AG20443 (cell line): ENCODE measurements around the gene CHI3L1.

ENCODE experiments used
- DNase-seq: peaks from one replicate; pipeline ENCODE4 v3.0.0; 2012; ENCODE audit warnings: low spot score, mixed read lengths

CHI3L1 gene

DNA sequence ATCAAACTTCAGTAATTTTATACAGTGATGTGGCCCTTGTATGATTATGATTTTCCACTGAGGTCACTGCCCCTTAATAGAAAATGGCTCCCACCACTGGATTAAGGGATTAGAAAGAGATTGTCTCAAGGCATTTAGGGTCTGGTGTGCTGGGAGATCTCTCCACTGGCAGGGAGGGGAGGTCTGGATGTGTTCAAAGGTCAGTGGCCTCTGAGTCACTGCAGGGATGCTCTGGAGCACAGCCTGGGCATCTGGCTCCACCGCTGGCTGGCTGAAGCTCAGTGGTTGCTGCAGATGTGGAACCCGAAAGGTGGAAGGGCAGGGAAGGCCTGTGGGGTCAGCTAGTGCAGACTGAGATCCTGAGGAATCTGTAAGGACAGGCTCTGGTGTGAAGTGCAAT lies 18.3 kb upstream of the CHI3L1 start:
- DNase-seq, result no peak

DNA sequence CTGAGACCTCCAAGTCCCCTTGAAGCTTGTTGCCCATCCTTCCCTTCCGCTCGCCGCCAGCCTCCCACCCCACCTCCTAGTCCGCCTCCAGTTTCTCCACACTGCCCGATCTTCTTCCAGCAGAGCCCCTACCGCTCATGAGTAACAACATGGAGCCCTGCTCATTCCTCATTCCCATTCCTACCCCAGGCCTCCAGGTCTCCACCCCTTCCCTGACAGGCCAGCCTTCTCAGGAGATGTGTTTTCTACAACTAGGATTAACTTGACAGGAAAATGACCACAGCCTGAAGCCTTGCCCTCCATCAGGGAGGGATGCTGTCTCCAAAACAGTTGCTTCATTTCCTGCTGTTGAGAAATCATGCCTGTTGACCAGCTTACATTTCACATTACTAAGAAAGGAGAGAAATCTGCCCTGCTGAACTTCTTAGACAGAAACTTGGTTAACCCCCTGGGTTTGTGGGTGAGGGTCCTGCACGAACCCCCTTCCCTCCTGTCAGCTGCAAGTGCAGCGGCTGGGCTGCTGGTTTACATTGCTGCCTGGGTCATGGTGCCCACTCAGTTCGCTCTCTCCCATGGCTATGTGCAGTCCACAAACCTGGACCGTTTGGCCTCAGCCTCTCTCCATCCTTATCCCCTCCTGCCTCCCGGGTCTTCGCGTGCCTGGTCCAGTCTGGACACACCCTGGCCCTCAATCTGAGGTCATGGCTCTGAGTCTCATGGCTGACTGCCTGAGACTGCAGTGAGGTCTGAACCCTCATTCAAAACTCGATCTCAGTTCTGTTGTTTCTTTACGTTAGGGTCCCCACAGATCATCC lies 16.1 kb upstream of the CHI3L1 start:
- peak; percentile 87 for DNase-seq

DNA sequence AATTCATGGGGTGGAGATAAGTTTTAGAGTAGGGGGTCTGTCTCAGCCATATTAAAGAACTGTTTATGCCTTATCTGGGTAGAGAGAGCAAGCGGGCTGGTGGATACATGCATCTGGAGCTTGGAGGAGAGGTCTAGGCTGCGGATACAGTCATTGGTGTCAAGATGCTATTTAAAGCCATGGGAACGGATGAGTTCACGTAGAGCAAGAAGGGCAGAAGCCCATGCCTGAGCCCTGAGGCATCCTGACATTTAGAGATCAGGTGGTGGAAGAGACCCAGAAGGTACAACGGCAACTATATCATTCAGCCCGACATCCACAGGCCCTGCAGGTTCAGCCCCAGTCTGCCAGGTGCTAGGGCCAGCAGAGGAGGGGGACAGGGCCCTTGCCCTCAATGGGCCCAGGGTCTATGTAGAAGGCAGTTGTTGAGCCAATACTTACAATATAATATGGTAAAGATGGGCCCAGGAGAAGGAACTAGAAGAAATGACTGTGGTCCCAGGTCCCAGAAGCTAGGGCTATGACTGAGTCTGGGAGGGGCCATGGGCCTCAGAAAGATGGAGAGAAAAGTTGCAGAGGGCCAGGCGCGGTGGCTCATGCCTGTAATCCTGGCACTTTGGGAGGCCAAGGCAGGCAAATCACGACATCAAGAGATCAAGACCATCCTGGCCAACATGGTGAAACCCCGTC lies 15.2 kb upstream of the CHI3L1 start:
- DNase-seq, result no peak

DNA sequence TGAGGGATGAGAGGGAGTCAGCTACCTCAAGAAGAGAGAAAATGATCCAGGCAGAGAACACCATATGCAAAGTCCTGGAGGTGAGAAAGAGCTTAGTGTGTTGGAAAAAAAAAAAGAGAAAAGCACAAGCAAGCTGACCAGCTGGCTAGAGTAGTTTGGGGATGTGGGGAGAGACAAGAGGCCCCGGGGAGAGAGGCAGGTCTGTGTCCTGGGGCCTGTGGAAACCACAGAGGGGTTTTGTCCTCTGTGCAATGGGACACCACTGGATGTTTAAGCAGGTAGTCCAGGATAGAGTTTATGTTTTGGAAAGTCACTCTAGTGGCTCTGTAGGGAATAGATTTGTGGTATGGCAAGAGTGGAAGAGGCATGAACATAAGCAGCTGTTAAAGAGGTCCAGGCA lies 14.4 kb upstream of the CHI3L1 start:
- DNase-seq, result no peak

DNA sequence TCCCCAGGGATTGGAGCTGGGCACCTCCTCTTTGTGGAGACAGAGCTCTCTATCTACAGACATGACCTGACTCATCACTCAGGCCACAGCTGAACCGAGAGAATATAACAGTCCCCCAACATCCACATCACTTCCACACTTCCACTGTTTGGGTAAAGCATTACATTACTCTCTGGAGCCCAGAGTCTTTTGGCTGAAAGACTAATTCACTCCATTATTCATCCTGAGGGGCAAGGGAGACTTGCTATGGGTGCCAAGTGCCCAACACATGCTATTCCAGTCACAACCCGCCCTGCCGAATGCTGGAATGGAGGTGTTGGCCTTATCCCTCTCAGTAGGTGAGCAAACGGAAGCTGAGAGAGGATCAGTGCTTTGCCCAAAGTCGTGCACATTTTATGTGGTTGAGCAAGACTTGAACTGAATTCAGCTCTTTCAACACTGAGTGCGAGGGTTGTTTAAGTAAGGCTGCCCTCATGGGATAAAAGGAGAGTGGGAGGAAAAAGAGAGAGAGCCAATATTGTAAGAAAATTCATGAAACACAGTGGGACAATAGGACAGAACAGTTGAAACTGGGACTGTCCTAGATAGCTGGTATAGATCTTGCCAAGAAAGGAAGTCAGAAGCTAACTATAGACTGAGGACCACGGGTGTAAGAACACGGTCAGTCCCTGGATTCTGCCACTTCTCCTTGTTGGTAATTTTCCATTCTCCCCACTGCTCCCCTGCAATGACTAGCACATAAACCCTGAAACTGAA lies 13.5 kb upstream of the CHI3L1 start:
- peak; percentile 72 for DNase-seq

DNA sequence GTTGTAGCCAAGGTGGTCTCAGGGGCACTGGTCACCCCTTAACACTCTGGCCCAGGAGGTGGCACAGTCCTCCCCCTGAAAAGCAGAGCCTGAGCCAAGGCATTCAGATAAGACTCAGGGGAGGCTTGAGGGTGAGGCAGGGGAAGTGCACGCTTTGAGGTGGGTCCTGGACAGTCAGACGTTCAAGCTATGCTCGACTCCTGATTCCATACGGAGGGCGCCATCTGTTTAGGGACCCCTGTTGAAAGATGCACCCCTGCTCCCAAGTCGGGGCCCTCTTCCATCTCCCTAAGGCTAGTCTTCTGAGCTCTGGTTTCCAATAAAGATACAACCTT lies 12.9 kb upstream of the CHI3L1 start:
- no peak for DNase-seq

DNA sequence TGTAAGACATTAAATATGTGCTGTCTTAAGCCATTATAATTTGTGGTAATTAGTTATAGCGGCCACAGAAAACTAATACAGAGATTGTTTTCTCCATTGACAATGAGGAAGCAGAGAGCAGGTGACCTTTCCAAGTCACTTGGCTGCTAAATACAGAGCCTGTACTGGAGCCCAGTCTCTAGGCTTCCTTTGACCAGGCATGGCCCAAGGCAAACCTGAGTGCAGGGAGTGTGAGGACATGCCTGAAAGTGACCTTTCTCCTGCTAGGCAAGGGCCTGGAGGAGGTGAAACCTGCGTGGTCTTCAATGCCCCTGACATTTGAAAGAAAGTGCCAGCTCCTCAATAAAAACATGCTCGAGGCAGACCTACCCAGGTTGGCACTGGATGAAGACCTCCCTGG lies 12.5 kb upstream of the CHI3L1 start:
- DNase-seq, result no peak

DNA sequence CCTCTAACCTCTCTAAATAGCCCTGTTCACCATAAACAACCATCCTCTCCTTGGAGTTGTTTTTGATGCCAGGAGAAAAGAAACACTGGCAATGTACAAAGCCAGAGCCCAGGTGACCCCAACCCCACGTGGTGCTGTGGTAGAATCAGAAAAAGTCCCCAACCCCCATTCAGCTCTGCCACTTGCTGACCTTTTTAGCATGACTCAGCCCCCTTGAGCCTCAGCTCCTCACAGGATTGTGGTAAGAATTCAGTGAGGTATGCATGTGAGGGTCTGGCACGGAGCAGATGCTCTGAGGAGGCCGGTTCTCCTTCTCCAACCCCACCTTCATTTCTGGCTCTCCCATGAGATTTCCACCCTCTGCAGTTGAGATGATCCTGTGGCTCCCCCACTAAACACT lies 11.1 kb upstream of the CHI3L1 start:
- peak; percentile 78 for DNase-seq

DNA sequence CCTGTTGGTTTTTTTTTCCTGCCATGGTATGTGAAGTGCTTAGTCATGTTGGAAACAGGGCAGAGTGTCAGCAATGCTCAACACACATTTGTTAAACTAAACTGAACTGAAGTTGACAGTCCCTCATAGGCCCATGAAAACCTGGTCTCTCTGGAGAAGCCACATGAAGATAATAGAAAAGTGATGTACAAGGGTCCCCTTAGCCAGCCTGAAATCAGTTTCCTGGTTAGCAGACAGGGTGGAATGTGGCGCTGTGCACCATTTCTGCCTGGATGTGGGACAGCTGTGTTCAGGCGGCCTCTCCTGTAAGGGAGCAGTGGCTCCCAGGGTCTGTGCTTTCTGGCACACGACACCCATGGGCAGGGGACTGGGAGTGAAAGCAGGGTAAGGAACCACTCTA lies 9.9 kb upstream of the CHI3L1 start:
- no peak for DNase-seq

DNA sequence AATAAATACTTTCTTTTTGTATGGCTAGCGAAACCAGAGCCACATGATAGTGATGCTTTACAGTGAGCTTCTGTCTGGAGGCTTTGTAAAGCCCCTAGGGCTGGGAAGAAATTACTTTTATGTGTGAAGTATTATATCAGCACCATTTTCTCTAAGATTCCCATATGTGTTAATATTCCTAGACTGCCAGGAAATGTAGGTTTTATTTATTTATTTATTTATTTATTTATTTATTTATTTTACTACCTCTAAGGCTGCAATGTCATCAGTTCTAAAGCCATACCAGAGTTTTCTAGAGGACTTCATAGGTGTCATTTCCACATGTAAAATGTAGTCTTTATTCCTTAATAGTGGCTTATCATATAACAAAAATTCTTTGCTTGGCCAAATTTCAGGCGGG lies 4.4 kb upstream of the CHI3L1 start:
- DNase-seq, result no peak

DNA sequence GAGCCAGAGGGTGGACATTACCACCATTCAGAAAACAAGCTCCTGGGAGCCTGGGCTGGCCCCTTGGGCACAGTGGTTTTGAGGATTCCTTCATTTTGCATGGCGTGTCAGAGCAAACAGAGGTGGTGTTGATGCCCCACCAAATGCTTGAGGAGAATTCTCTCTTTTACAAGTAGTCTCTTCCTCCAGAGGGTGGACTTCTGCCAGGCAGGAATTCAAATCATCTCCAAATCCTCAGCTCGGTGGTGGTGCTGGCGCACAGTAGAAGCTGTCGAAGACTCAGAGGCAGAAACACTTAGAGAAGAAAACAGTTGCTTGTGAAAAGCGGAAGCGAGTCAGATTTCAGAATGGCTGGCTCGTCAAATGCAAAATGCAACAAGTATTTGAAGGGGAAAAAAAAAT lies 3.4 kb upstream of the CHI3L1 start:
- peak; percentile 50 for DNase-seq

DNA sequence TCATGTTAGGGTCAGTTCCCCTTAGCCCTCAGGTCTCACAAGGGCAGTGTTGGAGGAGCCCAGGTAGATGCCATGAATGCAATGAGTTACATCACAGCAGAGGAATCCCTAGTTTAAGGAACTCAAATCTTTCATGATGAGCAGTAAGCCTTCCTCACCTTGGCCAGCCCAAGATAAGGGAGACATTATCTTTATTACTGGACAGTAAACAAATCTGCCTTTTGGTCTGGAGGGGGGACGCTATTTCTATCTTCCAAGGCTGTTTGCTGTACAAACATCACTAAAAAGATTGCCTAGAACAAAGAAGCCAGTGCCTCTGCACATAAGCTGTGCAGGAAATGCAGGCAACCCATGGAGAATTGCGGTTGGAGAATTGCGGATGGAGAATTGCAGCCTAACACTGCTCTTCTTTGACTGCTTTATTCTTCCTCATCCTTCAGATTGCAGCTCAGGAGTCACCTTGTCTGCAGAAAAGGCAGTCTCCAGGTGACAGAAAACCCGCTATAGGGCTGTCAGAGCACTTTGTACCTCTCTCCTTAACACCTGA lies 2.3 kb upstream of the CHI3L1 start:
- no peak for DNase-seq

DNA sequence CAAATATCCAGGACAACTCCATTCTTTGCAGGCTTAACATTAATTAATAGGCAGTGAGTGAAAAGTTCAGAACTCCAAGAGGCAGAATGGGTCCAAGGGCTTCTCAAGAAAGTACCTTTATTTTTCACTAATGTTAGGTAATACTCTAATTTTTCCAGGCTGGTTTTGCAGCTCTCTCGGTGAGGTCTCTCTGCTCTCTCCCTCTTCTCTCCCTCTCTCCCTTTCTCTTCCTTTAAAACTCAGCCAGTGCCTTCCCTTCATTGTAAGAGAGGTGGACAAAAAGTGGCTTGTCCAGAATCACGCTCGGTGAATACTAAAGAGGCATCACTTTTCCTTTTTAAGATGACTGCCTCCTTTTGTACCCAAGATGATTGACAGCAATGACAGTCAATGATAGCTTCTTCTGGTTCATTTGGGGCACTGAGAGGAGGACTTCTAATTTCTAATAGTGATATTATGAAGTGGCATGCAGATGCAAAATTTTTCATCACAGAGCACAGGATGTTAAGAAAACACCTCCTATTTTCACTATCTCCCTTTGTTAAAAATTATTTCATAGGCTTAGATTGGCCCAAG lies 1.3 kb upstream of the CHI3L1 start:
- no peak for DNase-seq

DNA sequence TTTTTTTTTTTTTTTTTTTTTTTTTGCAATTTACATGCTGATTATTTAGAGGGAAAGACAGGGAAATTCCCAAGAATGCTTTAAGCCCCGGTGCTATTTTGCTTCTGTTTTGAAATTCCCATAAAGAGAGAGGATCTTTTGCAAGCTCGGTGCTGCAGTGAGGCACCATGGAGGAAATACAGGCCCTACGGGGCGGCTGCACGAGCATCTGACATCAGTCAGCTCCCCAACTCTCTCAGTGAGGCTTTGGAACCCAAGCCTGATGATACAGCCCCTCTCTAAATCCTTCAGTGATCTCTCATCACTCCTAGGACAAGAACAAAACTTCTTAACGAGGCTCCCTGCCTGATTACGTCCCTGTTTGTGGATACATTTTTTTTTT lies 791 bp upstream of the CHI3L1 start:
- no peak for DNase-seq

DNA sequence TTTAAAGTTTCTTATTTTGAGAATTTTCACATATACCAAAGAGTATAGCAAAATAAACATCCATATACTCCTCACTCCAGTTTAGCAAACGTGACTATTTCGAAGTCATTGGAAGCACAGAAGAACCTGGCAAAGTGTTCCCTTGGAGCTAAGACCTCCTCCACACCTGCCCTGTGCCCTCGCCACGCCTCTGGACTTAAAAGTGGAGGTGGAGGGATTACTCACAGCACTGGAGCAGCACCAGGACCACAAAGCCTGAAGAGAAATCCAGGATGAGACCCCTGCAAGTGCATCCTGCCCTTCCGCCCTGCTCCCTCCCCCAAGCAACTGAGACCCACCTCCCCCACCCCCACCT lies 436 bp downstream of the CHI3L1 start:
- no peak for DNase-seq

DNA sequence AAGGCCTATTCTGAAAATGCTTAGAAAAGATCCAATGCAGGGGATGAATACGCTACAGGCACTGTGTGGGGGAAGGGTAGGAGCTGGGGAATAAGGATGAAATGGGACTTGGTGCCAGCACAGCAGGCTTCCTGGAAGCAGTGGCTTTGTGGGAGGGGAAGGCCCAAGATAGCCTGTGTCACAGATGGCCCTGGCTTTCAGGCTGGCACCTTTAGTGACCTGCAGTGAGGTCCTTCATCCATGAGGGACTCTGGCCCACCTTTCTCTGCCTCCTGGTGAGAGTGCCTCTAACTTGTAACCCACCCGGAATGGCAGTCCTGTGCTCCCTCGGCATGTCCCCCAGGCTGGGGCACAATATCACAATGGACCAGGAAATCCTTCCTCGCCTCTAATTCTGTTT lies 919 bp downstream of the CHI3L1 start:
- DNase-seq, result no peak

DNA sequence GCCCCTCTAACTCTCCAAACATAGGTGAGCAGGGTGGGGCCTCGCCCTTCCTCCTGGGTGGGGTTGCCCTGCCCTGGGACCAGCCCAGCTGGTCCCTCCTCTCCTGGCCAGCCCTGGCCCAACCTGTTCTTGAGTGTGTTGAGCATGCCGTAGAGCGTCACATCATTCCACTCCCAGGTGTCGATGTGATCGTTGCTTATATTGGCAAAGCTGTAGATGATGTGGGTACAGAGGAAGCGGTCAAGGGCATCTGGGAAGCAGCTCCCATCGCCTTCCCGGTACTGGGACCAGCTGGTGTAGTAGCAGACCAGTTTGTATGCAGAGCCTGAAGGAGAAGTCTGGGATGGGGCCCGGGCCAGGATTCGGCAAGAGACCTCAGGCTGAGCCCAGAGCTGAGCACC lies 1.4 kb downstream of the CHI3L1 start:
- DNase-seq, result no peak

DNA sequence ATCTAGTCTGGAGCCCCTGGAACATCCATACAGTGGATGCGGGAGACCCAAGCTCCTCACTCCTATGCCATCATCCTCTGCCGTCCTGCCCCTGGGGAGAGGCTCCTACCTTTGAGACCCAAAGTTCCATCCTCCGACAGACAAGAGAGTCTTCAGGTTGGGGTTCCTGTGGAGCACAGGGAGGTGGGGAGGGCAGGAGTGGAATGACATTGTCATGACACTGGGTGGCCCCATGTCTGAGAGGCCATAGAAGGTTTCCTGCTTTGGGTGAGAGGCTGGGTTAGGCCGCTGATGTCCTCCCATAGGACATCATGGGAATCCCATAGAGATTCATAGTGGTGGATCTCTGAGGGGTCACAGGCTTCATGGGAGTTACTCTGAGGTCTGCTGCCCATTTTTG lies 2.0 kb downstream of the CHI3L1 start:
- DNase-seq, result no peak

DNA sequence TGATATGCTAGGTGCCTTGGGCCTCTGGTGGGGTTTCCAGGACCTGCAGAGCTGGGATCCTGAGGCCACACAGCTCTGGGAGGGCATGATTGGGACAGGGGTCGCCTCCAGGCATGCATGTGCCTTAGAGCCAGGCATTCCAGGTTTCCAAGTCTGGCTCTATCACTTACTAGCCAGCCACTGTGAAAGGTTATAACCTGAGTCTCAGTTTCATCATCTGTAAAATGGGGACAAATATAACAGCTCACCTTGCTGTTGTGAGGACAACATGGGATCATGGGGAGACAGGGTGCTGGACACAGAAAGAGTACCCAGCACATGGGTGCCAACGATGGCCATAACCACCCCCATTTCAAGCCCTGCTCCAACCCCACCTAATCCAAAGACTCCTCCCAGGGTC lies 2.7 kb downstream of the CHI3L1 start:
- no peak for DNase-seq

DNA sequence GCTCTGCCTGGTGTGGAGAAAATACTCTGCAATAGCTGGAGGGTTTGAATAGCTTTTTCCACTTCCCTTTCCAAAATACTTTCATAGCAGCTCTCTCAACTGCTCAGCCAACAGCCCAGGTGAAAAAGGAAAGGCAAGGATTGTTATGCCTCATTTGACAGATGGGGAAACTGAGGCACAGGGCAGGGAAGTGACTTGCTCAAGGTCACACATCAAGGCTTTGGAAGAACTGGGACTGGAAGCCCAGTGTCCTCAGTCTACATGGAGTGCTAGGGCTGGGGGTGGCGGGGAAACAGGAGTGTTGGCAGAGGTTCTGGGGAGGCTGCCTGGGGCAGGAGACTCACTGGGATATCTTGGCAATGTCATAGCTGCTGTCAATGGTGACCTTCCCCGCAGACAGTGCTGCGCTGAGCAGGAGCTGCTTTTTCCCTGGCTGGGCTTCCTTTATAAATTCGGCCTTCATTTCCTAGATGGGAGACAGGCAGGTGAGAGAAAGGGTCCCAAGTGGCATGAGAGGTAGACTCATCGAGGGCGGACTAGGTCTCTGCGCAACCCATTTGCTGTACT lies 4.0 kb downstream of the CHI3L1 start:
- no peak for DNase-seq

DNA sequence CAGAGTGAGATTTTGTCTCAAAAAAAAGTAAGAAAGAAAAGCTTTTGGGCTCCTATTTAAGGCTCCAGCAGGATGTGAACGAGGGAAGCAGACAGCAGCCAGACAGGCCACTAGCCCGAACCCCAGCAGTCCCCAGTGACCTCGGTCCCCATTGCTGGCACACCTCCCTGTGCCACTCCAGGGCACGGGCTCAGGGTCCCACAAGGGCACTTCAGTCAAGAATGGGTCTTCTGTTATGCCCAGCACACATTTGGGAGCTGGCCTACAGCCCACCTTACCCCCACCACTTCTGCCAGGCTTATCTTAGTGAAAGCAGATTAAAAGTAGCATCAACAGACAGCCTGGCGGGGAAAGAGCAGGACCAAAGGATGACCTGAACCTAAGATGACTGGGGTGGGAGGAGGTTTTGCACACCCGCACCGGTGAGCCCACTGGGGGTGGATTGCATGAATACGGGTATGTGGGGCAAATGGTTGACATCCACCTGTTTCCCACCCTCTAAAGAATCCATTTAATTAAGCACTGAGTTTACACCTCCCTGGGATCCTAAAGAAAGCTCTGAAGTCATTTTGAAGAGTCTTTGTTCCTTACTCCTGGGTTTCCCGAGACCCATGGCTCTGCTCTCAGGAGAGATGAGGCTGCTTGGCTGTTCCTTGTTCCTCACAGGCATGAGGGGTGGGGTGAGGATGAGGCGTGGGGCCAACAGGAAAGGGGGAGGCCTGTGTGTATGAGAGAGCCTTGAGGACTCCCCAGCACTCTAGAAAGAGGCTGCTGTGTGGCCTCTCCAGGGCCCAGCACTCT lies 4.7 kb downstream of the CHI3L1 start:
- no peak for DNase-seq
